ENCODE data around the gene PEX11B. TPM values are rescaled to one million over a fixed set of nuclear protein-coding genes. Genes with fewer than 3 reads are reported as not detected.

Gene PEX11B
- total and polyA plus RNA-seq, 2 experiments from 2014 or later: 7.4 to 9.1 TPM

- H3K9me2 ChIP-seq (ENCODE audit: insufficient read depth): 0 out of 2 replicates have a peak, but pooled peaks cover 3% of the 10 kb centered on the region
- no peak for DNase-seq (ENCODE audit: low spot score)
- H3K4me1 ChIP-seq (ENCODE audit: insufficient read depth): peaks cover 16% of the 10 kb centered on the region
- no peak overlapping the region for H3K4me3 ChIP-seq
- H3K36me3 ChIP-seq (ENCODE audit: insufficient read depth): no peaks in the 10 kb centered on the region
- Mint-ChIP-seq H3K36me3 (ENCODE audit: low read depth) (peaks cover 6% of the 10 kb centered on the region; the same call in 2 of the 3 replicates), H3K27ac (no peak overlapping the region), H3K4me3 (no peak overlapping the region), H3K4me1 (peaks cover 36% of the 10 kb centered on the region), H3K27me3 (ENCODE audit: insufficient read depth, low read depth, poor library complexity) (peaks cover 19% of the 10 kb centered on the region), H3K9me3 (0 out of 3 replicates have a peak, but pooled peaks cover 4% of the 10 kb centered on the region)
- H4K20me1 ChIP-seq (replicated peaks; ENCODE audit: insufficient read depth): no peaks in the 10 kb centered on the region
- no peak overlapping the region for H2AFZ ChIP-seq
- no peak for ATAC-seq
- no peak overlapping the region for H3K4me2 ChIP-seq
- H3K27me3 ChIP-seq (ENCODE audit: insufficient read depth): peaks cover 20% of the 10 kb centered on the region
- H3F3A ChIP-seq (replicated peaks; ENCODE audit: low read depth): 0 out of 2 replicates have a peak, but pooled peaks cover 7% of the 10 kb centered on the region
- H3K79me2 ChIP-seq (replicated peaks; ENCODE audit: insufficient read depth): no peaks in the 10 kb centered on the region
- TF ChIP-seq CREB1 (CRISPR knock-in tag; IDR thresholded peaks at IDR 0.05; ENCODE audit: low read depth): no peak
- no peak for TF ChIP-seq ETS1 (IDR thresholded peaks at IDR 0.05)
- no peak for TF ChIP-seq EZH2 (IDR thresholded peaks at IDR 0.05; ENCODE audit: low read depth, unreplicated experiment)
- no peak for TF ChIP-seq ZNF462 (CRISPR knock-in tag; IDR thresholded peaks at IDR 0.05)
- no peak for TF ChIP-seq POLR2AphosphoS5 (IDR thresholded peaks at IDR 0.05; ENCODE audit: low read depth)
- TF ChIP-seq ZNF331 (CRISPR knock-in tag; IDR thresholded peaks at IDR 0.05; ENCODE audit: low read depth): no peak
- no peak for TF ChIP-seq EZH2phosphoT487 (IDR thresholded peaks at IDR 0.05; ENCODE audit: unreplicated experiment)
- no peak for TF ChIP-seq NANOG (IDR thresholded peaks at IDR 0.05; ENCODE audit: borderline replicate concordance)
- no peak for TF ChIP-seq STAT1 (IDR thresholded peaks at IDR 0.05; ENCODE audit: unreplicated experiment)
- no peak for TF ChIP-seq ZNF114 (CRISPR knock-in tag; IDR thresholded peaks at IDR 0.05)
- no peak for TF ChIP-seq REST (IDR thresholded peaks at IDR 0.05; ENCODE audit: unreplicated experiment)
- no peak for TF ChIP-seq JUNB (IDR thresholded peaks at IDR 0.05; ENCODE audit: unreplicated experiment)
- TF ChIP-seq CTCF (conservative IDR thresholded peaks at IDR 0.05; ENCODE audit: low read depth in 2 of 2): no peak
- no peak overlapping the region for H3K27ac ChIP-seq (ENCODE audit: low read depth)
Measured at GRCh38 chr1:145868232-145868631, 50.3 kb downstream of the PEX11B start.
